GM21381 (cell line): ENCODE data around the gene VPS35L.
"Not testable (repeated sequence)": the region's sequence is repeated elsewhere in the genome, so short reads cannot be mapped to it uniquely, and the experiment has no call there.

ENCODE experiments used
- ATAC-seq: cut with Tn5 transposase; IDR thresholded peaks from one replicate; pipeline ENCODE4 v1.9.1; 2021; ENCODE audit warnings: mild to moderate bottlenecking, moderate library complexity; ENCODE audit not compliant: unreplicated experiment

Gene VPS35L

GRCh38 chr16:19644877-19645276 is 89.4 kb downstream of the VPS35L start:
- ATAC-seq, result no peak

- ATAC-seq, result no peak
Observed at GRCh38 chr16:19645557-19645981, 90.1 kb downstream of the VPS35L start.

GRCh38 chr16:19649980-19650379 is 94.5 kb downstream of the VPS35L start:
- ATAC-seq, result no peak

- ATAC-seq, result no peak
Observed at GRCh38 chr16:19654147-19654546, 98.6 kb downstream of the VPS35L start.

- no peak for ATAC-seq
Observed at GRCh38 chr16:19655242-19655777, 99.8 kb downstream of the VPS35L start.

GRCh38 chr16:19657831-19658230 is 102.3 kb downstream of the VPS35L start:
- no peak for ATAC-seq

GRCh38 chr16:19659554-19659953 is 104.1 kb downstream of the VPS35L start:
- ATAC-seq, result no peak

- no peak for ATAC-seq
Observed at GRCh38 chr16:19660432-19660831, 104.9 kb downstream of the VPS35L start.

- no peak for ATAC-seq
Observed at GRCh38 chr16:19662351-19662750, 106.8 kb downstream of the VPS35L start.

GRCh38 chr16:19664166-19664565 is 108.7 kb downstream of the VPS35L start:
- ATAC-seq, result no peak

- not testable (repeated sequence) for ATAC-seq
Observed at GRCh38 chr16:19665313-19665712, 109.8 kb downstream of the VPS35L start.

- ATAC-seq, result no peak
Observed at GRCh38 chr16:19666477-19666876, 111.0 kb downstream of the VPS35L start.

GRCh38 chr16:19672378-19672777 is 116.9 kb downstream of the VPS35L start:
- no peak for ATAC-seq

- ATAC-seq, result no peak
Observed at GRCh38 chr16:19674485-19674884, 119.0 kb downstream of the VPS35L start.

- no peak for ATAC-seq
Observed at GRCh38 chr16:19677402-19677801, 121.9 kb downstream of the VPS35L start.

GRCh38 chr16:19678804-19679203 is 123.3 kb downstream of the VPS35L start:
- ATAC-seq, result no peak

GRCh38 chr16:19679281-19679680 is 123.8 kb downstream of the VPS35L start:
- ATAC-seq, result not testable (repeated sequence)

GRCh38 chr16:19680881-19681340 is 125.4 kb downstream of the VPS35L start:
- no peak for ATAC-seq

- no peak for ATAC-seq
Observed at GRCh38 chr16:19681637-19682036, 126.1 kb downstream of the VPS35L start.

- ATAC-seq, result no peak
Observed at GRCh38 chr16:19683453-19684236, 128.1 kb downstream of the VPS35L start.

- no peak for ATAC-seq
Observed at GRCh38 chr16:19685176-19685575, 129.7 kb downstream of the VPS35L start.

GRCh38 chr16:19687279-19687678 is 131.8 kb downstream of the VPS35L start:
- ATAC-seq, result no peak
